ENCODE results near the gene RABEP2.
A peak's percentile ranks its signal among the peaks of the same experiment; 100 is the strongest.
"Not testable (repeated sequence)": the region's sequence is repeated elsewhere in the genome, so short reads cannot be mapped to it uniquely, and the experiment has no call there.

Gene RABEP2, protein sequence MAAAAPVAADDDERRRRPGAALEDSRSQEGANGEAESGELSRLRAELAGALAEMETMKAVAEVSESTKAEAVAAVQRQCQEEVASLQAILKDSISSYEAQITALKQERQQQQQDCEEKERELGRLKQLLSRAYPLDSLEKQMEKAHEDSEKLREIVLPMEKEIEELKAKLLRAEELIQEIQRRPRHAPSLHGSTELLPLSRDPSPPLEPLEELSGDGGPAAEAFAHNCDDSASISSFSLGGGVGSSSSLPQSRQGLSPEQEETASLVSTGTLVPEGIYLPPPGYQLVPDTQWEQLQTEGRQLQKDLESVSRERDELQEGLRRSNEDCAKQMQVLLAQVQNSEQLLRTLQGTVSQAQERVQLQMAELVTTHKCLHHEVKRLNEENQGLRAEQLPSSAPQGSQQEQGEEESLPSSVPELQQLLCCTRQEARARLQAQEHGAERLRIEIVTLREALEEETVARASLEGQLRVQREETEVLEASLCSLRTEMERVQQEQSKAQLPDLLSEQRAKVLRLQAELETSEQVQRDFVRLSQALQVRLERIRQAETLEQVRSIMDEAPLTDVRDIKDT

DNA sequence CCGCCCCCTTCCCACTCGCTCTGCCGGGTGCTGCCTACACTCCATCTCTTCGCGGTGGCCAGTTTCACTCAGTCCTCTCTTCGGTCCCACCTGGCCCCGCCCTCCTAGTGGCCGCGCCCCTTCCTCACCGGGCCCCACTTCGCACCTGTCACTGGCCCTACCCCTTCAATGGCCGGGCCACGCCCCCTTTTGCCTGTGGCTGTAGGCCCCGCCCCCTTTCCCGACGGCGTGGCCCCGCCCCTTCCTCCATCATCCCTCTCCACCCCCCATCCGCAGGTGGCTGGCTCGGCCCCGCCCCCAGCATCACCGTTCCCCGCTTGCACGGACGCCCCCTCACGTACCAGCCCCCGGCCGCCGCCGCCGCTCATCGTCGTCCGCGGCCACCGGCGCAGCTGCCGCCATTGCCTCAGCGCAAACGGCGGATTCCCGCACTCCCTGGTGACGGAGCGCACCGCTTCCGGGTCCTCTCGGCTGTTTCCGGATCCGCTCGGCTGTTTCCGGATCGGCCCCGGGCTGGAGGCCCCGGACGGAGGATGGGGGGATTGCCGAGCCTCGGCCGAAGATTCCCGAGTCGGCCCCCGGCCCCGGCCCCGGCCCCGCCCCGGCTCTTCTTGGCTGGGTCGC lies at the start of gene RABEP2:
Gene RABEP2 (minus strand): TSS at position 477 of the 624 bp plus-strand sequence. CDS start 75 bp downstream, at position 402.
- Mint-ChIP-seq H3K27ac (peak within 1 kb of the TSS; percentile 99), H3K4me1 (ENCODE audit: low read depth) (peaks cover 14% of the 10 kb centered on the region), H3K4me3 (peak within 1 kb of the TSS; percentile 98), H3K27me3 (no peaks in the 10 kb centered on the region), H3K9me3 (no peaks in the 10 kb centered on the region), H3K36me3 (ENCODE audit: low read depth) (peaks cover 10% of the 10 kb centered on the region)

DNA sequence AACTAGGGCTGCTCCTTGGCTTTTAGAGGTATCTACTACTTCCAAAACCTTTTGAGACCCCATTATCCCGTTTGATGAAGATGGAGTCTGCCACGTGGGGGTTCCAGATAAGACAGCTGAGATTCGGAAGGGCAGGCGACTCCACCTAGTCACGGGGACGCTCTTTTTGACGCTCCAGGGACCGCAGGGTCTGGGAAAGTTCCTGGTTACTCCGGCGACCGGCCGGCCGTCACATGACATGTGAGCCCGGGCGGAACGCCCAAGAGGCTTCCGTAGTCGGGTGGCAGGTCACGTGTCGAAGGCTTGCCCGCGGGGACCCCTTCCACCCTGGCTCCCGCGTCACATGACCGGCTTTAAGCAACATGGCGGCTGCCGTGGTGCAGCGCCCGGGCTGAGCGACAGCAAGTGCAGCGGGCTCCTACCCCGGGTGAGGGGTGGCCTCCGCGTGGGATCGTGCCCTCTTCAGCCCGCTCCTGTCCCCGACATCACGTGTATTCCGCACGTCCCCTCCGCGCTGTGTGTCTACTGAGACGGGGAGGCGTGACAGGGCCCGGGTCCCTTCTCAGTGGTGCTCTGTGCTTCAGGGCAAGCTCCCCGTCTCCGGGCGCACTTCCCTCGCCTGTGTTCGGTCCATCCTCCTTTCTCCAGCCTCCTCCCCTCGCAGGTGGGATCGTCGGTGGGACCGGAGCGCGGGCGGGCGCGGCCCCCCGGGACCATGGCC lies 49.6 kb upstream of the RABEP2 start, which contains the start of gene SPNS1:
Gene SPNS1 (plus strand): TSS at position 342 of the 721 bp plus-strand sequence. CDS start 374 bp downstream, at position 716.
- Mint-ChIP-seq H3K36me3 (ENCODE audit: low read depth) (peaks cover 9% of the 10 kb centered on the region), H3K9me3 (no peaks in the 10 kb centered on the region)

DNA sequence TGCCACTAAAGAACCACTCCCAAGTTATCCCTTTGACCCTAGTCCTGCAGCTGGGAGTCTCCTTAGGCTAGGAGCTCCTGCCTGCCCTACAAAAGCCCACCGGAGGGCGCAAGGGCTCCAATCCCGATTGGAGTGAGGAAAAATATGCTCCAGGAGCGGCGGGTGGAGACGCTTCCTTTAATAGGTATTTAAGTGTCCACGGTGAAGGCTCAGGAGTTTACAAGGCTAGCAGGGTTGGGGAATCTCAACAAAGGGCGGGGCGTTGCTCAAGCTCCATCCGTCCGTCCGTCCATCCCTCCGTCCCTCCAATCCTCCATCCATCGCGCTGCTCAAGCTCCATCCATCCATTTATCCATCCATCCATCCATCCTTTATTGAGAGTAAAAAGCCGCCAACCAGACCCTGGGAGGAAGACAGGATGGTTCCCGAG lies 49.0 kb upstream of the RABEP2 start:
- H3K27me3 Mint-ChIP-seq: no peaks in the 10 kb centered on the region
- H3K27ac Mint-ChIP-seq: peak overlapping the region; percentile 95
- H3K9me3 Mint-ChIP-seq: no peaks in the 10 kb centered on the region
- H3K4me3 Mint-ChIP-seq: peak overlapping the region; percentile 96
- peaks cover 9% of the 10 kb centered on the region for H3K36me3 Mint-ChIP-seq (ENCODE audit: low read depth)
- H3K4me1 Mint-ChIP-seq (ENCODE audit: low read depth): peaks cover 33% of the 10 kb centered on the region

More for the DNA sequence above, 49.6 kb upstream of the RABEP2 start, which contains the start of gene SPNS1:
- Mint-ChIP-seq H3K4me1 (ENCODE audit: low read depth) (peaks cover 33% of the 10 kb centered on the region), H3K27ac (peak within 1 kb of the TSS; percentile 95), H3K4me3 (peak within 1 kb of the TSS; percentile 96), H3K27me3 (no peaks in the 10 kb centered on the region)

DNA sequence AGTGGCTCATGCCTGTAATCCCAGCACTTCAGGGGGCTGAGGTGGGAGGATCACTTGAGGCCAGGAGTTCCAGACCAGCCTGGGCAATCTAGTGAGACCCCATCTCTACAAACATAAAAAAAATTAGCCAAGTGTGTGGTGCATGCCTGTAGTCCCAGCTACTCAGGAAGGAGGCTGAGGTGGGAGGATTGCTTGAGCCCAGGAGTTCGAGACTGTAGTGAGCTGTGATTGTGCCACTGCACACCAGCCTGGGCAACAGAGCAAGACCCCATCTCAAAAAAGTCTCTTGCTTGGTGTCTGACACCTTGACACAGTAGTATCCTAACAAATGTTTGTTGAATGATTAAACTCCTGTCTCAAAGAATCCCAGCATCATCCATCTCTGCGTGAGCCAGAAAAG lies 44.7 kb upstream of the RABEP2 start:
- H3K4me3 Mint-ChIP-seq; H3K9me3 Mint-ChIP-seq; H3K27me3 Mint-ChIP-seq; H3K4me1 Mint-ChIP-seq (ENCODE audit: low read depth); H3K36me3 Mint-ChIP-seq (ENCODE audit: low read depth); H3K27ac Mint-ChIP-seq: not testable (repeated sequence)

DNA sequence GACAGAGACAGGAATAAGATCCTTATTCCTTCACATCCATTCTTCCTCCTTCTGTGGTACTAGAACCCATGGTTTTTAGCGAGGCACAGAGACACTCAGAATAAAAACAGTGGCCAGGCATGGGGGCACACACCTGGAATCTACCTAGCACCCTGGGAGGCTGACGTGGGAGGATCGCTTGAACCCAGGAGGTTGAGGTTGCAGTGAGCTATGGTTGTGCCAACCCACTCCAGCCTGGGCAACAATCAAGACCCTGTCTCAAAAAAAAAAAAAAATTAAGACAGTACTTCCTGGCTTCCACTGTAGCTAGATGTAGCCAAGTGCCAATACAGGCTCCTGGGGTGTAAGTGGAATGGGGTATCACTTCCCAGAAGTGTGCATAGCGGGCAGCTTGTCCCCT lies 42.1 kb upstream of the RABEP2 start:
- peaks cover 33% of the 10 kb centered on the region for H3K36me3 Mint-ChIP-seq (ENCODE audit: low read depth)
- H3K27me3 Mint-ChIP-seq: no peaks in the 10 kb centered on the region
- no peak overlapping the region for H3K4me3 Mint-ChIP-seq
- H3K4me1 Mint-ChIP-seq (ENCODE audit: low read depth): no peaks in the 10 kb centered on the region
- no peak overlapping the region for H3K27ac Mint-ChIP-seq
- H3K9me3 Mint-ChIP-seq: no peaks in the 10 kb centered on the region

DNA sequence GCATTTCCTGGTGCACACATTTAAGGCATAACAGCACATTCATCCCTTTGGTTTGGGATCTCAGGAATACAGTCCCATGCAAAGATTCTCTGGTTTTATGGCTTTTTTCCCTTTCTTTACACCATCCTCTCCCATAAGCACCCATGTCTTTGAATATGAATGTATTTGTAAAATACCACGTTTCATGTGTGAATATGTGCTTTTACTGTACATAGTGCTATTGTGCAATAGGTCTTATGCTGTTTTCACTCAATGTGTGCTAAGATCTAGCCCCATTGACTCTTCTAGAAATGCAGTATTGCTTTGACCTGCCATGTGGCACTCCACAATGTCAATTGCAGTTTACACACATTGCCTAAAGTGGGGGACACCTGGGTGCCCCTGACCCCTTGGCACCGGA lies 39.5 kb upstream of the RABEP2 start:
- H3K36me3 Mint-ChIP-seq (ENCODE audit: low read depth): peaks cover 52% of the 10 kb centered on the region
- H3K4me1 Mint-ChIP-seq (ENCODE audit: low read depth): no peaks in the 10 kb centered on the region
- H3K27ac Mint-ChIP-seq: no peak overlapping the region
- H3K27me3 Mint-ChIP-seq: no peaks in the 10 kb centered on the region
- H3K9me3 Mint-ChIP-seq: no peaks in the 10 kb centered on the region
- H3K4me3 Mint-ChIP-seq: no peak overlapping the region

DNA sequence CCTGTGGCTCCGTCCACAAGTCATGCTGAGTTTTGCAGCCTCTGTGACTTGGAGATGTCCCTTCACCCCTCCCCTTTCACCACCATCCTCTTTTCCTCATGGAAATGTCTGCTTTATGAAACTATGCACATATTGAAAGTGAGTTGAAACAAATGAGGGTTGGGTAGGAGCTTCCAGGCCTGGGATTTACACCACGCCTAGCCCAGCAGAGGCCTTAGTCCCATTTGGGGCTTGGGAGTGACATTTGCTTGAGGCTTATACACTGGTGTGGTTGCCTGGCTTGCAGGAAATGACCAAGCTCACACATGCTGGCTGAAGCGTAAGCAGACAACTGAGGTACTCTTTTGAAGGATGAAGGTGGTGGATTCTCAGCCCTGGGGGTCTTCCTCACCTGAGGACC lies 39.0 kb upstream of the RABEP2 start:
- no peak overlapping the region for H3K27ac Mint-ChIP-seq
- H3K27me3 Mint-ChIP-seq: no peaks in the 10 kb centered on the region
- H3K4me1 Mint-ChIP-seq (ENCODE audit: low read depth): no peaks in the 10 kb centered on the region
- H3K4me3 Mint-ChIP-seq: no peak overlapping the region
- no peaks in the 10 kb centered on the region for H3K9me3 Mint-ChIP-seq
- H3K36me3 Mint-ChIP-seq (ENCODE audit: low read depth): peaks cover 57% of the 10 kb centered on the region

DNA sequence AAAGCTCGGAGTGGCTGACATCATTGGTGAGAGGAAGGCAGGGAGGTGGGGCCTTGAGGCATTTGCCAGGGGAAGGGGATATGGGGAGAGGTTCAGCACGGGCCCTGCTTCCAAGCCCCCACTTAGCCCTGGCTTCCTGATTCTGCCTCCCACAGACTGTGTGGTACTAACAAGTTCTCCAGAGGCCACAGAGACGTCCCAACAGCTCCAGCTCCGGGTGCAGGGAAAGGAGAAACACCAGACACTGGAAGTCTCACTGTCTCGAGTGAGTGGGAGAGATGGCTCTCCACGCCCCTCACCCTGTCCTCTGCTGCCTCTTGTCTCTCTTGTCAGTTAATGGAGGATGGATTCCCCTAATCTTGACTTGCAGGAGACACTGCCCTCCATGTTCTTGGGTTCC lies 33.8 kb upstream of the RABEP2 start:
- no peaks in the 10 kb centered on the region for H3K27me3 Mint-ChIP-seq

DNA sequence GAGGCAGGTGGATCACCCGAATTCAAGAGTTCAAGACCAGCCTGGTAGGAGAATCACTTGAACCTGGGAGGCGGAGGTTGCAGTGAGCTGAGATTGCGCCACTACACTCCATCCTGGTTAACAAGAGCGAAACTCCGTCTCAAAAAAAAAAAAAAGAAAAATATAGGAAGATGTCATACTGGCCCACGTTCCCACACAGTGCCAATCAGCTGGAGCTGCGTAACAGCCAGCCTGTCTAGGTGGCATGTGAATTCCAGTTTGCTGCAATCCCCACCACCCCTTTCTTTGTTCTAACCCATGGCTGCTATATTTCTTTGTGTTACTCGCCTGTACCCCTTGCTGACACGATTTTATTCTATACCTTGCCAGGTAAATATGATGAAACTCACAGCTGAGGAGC lies 33.2 kb upstream of the RABEP2 start:
- Mint-ChIP-seq H3K27ac (no peak overlapping the region), H3K27me3 (no peaks in the 10 kb centered on the region), H3K9me3 (no peaks in the 10 kb centered on the region), H3K36me3 (ENCODE audit: low read depth) (peaks cover 68% of the 10 kb centered on the region), H3K4me1 (ENCODE audit: low read depth) (peaks cover 3% of the 10 kb centered on the region), H3K4me3 (no peak overlapping the region)

More for the DNA sequence above, 33.8 kb upstream of the RABEP2 start:
- Mint-ChIP-seq H3K4me3 (no peak overlapping the region), H3K9me3 (no peaks in the 10 kb centered on the region), H3K27ac (no peak overlapping the region), H3K4me1 (ENCODE audit: low read depth) (no peaks in the 10 kb centered on the region), H3K36me3 (ENCODE audit: low read depth) (peaks cover 67% of the 10 kb centered on the region)

DNA sequence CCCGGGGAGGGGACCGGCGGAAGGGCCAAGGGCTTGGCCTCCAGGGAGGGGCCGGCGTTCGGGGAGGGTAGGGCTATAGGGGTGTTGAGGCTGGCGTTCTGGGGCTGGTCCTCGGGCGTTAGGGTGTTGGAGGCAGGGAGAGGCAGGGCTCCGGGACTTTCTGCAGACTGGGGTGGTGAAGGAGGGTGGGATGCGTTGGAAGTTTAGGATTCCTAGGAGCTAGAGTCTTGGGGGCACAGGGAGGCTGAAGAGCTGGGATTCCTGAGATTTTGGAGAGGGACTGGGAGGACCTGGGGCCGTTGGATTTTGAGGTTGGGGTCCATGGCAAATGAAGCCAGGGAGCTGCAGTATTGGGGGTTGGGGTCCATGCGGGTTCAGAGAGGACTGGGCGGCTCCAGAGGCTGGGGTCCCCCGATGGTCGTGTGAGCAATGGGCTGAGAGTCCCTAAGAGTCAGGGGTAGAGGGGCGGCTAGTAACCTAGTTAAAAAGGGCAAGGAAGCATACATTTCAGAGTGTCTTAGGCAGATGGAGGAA lies 26.4 kb upstream of the RABEP2 start:
- H3K36me3 Mint-ChIP-seq (ENCODE audit: low read depth): peaks cover 41% of the 10 kb centered on the region
- H3K27ac Mint-ChIP-seq: peak overlapping the region; percentile 93
- H3K4me3 Mint-ChIP-seq: peak overlapping the region; percentile 95
- no peaks in the 10 kb centered on the region for H3K9me3 Mint-ChIP-seq
- peaks cover 26% of the 10 kb centered on the region for H3K4me1 Mint-ChIP-seq (ENCODE audit: low read depth)
- H3K27me3 Mint-ChIP-seq: no peaks in the 10 kb centered on the region

DNA sequence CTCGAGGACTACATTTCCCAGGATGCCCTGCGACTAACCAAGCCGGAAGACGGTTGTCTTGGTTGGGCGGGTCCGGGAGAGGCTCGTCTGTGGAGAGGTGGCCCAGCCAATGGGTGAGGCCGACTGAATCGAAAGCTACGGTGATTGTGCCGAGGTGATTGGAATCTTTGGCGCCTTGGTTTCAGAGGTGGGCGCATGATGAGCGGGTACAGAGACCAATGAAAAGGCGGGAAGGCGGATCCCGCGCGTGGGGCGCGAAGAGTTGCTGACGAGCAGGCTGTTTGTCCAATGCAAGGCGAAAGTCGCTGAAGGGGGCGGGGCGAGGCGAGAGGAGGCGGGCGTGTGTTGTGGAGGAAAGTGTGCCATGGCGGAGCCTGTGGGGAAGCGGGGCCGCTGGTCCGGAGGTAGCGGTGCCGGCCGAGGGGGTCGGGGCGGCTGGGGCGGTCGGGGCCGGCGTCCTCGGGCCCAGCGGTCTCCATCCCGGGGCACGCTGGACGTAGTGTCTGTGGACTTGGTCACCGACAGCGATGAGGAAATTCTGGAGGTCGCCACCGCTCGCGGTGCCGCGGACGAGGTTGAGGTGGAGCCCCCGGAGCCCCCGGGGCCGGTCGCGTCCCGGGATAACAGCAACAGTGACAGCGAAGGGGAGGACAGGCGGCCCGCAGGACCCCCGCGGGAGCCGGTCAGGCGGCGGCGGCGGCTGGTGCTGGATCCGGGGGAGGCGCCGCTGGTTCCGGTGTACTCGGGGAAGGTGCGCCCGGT lies 25.8 kb upstream of the RABEP2 start, which contains the start of gene NFATC2IP:
Gene NFATC2IP (plus strand): TSS at position 290 of the 762 bp plus-strand sequence. CDS start 75 bp downstream, at position 365.
- peak within 1 kb of the TSS; percentile 95 for H3K4me3 Mint-ChIP-seq
- peak within 1 kb of the TSS; percentile 93 for H3K27ac Mint-ChIP-seq
- H3K27me3 Mint-ChIP-seq: no peaks in the 10 kb centered on the region

DNA sequence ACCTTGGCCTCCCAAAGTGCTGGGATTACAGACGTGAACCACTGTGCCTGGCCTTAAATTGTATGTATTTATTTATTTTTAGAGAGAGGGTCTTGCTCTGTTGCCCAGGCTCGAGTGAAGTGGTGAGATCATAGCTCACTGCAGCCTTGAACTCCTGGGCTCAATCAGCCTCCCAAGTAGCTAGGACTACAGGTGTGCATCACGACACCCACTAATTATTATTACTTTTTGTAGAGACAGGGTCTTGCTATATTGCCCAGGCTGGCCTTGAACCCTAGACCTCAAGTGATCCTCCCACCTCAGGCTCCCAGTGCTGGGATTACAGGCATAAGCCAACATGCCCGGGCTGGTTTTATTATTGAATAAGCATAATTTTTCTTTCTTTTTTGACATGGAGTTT lies 21.6 kb upstream of the RABEP2 start:
- Mint-ChIP-seq H3K4me3 (no peak overlapping the region), H3K4me1 (ENCODE audit: low read depth) (peaks cover 18% of the 10 kb centered on the region), H3K9me3 (no peaks in the 10 kb centered on the region), H3K27ac (no peak overlapping the region), H3K27me3 (no peaks in the 10 kb centered on the region), H3K36me3 (ENCODE audit: low read depth) (peaks cover 3% of the 10 kb centered on the region)

More for the DNA sequence above, 25.8 kb upstream of the RABEP2 start, which contains the start of gene NFATC2IP:
- Mint-ChIP-seq H3K4me1 (ENCODE audit: low read depth) (peaks cover 28% of the 10 kb centered on the region), H3K36me3 (ENCODE audit: low read depth) (peaks cover 36% of the 10 kb centered on the region), H3K9me3 (no peaks in the 10 kb centered on the region)

DNA sequence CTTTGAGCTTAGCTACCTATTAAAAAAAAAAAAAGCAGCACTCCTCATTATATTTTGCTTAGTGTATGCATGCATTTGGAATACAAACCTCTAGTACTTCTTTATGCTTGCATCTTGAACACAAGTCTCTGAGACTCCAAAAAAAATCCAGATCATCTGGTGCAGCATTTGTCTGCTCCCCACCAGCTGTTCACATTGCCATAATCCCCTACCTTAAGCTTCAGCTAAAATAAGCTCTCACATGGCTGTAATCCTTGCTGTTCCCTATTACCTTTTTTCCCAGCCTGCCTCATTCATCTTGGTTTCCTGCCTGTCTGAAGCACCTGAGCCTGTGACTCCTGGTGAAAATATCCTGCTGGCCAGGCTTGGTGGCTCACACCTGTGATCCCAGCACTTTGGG lies 18.2 kb upstream of the RABEP2 start:
- H3K9me3 Mint-ChIP-seq: no peaks in the 10 kb centered on the region
- no peaks in the 10 kb centered on the region for H3K27me3 Mint-ChIP-seq
- no peak overlapping the region for H3K27ac Mint-ChIP-seq
- no peaks in the 10 kb centered on the region for H3K36me3 Mint-ChIP-seq (ENCODE audit: low read depth)
- H3K4me3 Mint-ChIP-seq: no peak overlapping the region
- peaks cover 10% of the 10 kb centered on the region for H3K4me1 Mint-ChIP-seq (ENCODE audit: low read depth)

DNA sequence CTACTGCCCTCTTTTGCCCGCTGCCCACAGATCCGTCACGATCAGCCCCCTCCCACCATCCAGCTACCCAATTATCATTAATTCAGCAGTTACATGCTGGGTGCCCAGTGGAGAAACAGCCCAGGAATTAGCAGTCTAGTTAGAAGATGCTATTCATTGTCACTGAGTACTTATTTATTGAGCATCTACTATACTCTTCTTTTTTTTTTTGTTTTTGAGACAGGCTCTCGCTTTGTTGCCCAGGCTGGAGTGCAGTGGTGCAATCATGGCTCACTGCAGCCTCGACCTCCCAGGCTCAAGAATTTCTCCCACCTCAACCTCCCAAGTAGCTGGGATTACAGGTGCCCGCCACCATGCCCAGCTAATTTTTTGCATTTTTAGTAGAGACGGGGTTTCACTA lies 14.8 kb upstream of the RABEP2 start:
- H3K36me3 Mint-ChIP-seq (ENCODE audit: low read depth); H3K27me3 Mint-ChIP-seq; H3K4me3 Mint-ChIP-seq; H3K9me3 Mint-ChIP-seq; H3K27ac Mint-ChIP-seq: not testable (repeated sequence)
- H3K4me1 Mint-ChIP-seq (ENCODE audit: low read depth): peaks cover 16% of the 10 kb centered on the region
